ENCODE data around the gene KBTBD13. TPM values are rescaled to one million over a fixed set of nuclear protein-coding genes. Genes with fewer than 3 reads are reported as not detected.

The KBTBD13 gene
- total RNA-seq, 4 donors from 2014 or later, result not detected

GRCh38 chr15:65082303-65082953 is 5.9 kb downstream of the KBTBD13 start:
- H3K4me1 ChIP-seq, result peaks cover 11 to 87% (median 43%) of the 10 kb centered on the region in 3 donors
- WGBS, 2 donors (ENCODE audit: low coverage in 1 of 2), result 20 to 23% methylated on average over 1 to 6 of the region's 7 CpGs
- H3K36me3 ChIP-seq, result no peaks in the 10 kb centered on the region
- H3K9me3 ChIP-seq, result no peaks in the 10 kb centered on the region
- ATAC-seq, result no peak
- H3K27me3 ChIP-seq, result peaks cover 3% of the 10 kb centered on the region
- peak overlapping the region; percentile 51 to 89 (median 84) for H3K27ac ChIP-seq
- no peak overlapping the region for H3K4me3 ChIP-seq
- no peak for TF ChIP-seq POLR2AphosphoS5 (IDR thresholded peaks at IDR 0.05)
- no peak for TF ChIP-seq POLR2A (IDR thresholded peaks at IDR 0.05)
- no peak for TF ChIP-seq EP300 (IDR thresholded peaks at IDR 0.05)
- TF ChIP-seq CTCF (IDR thresholded peaks at IDR 0.05), result no peak

GRCh38 chr15:65083262-65083701 is 6.7 kb downstream of the KBTBD13 start:
- Histone ChIP-seq H3K36me3 (no peaks in the 10 kb centered on the region), H3K9me3 (no peaks in the 10 kb centered on the region), H3K4me1 (peaks cover 11 to 87% (median 47%) of the 10 kb centered on the region in 3 donors), H3K4me3 (no peak overlapping the region), H3K27ac (peak overlapping the region; percentile 51 to 89 (median 84)), H3K27me3 (no peaks in the 10 kb centered on the region)
- no peak for ATAC-seq
- peak in 3 of 4 experiments; percentile 49 to 68 (median 62) for TF ChIP-seq CTCF (IDR thresholded peaks at IDR 0.05)
- no peak for TF ChIP-seq EP300 (IDR thresholded peaks at IDR 0.05)
- TF ChIP-seq POLR2AphosphoS5 (IDR thresholded peaks at IDR 0.05), result no peak
- 0 to 4% methylated on average over 5 to 6 of the region's 7 CpGs for WGBS, 2 donors (ENCODE audit: low coverage in 1 of 2)

GRCh38 chr15:65084500-65085206 is 8.1 kb downstream of the KBTBD13 start:
- 81 to 86% methylated on average over 3 of the region's 7 CpGs for WGBS, 2 donors (ENCODE audit: low coverage in 1 of 2)
- Histone ChIP-seq H3K9me3 (no peaks in the 10 kb centered on the region), H3K36me3 (no peaks in the 10 kb centered on the region), H3K4me1 (peaks cover 13 to 96% (median 55%) of the 10 kb centered on the region in 3 donors), H3K4me3 (no peak overlapping the region), H3K27ac (peak overlapping the region; percentile 88 to 98 (median 90)), H3K27me3 (no peaks in the 10 kb centered on the region)
- TF ChIP-seq CTCF (IDR thresholded peaks at IDR 0.05), result no peak
- no peak for TF ChIP-seq POLR2AphosphoS5 (IDR thresholded peaks at IDR 0.05)
- TF ChIP-seq POLR2A (IDR thresholded peaks at IDR 0.05), result no peak
- ATAC-seq, result no peak

- peaks cover 13 to 100% (median 58%) of the 10 kb centered on the region in 3 donors for H3K4me1 ChIP-seq
- ATAC-seq, result no peak
These were observed 8.7 kb downstream of the KBTBD13 start for GRCh38 chr15:65085207-65085753.

GRCh38 chr15:65085990-65086679 is 9.6 kb downstream of the KBTBD13 start:
- H3K9me3 ChIP-seq, result no peaks in the 10 kb centered on the region
- no peak overlapping the region for H3K4me3 ChIP-seq
- H3K36me3 ChIP-seq, result no peaks in the 10 kb centered on the region
- peaks cover 13 to 100% (median 58%) of the 10 kb centered on the region in 3 donors for H3K4me1 ChIP-seq
- ATAC-seq, result no peak
- TF ChIP-seq POLR2A (IDR thresholded peaks at IDR 0.05), result no peak
- TF ChIP-seq CTCF (IDR thresholded peaks at IDR 0.05), result peak in 3 of 4 experiments; percentile 31 to 44 (median 41)
- H3K27me3 ChIP-seq, result no peaks in the 10 kb centered on the region
- peak overlapping the region; percentile 88 to 98 (median 90) for H3K27ac ChIP-seq
- 50 to 100% methylated on average over 1 to 4 of the region's 6 CpGs for WGBS, 2 donors (ENCODE audit: low coverage in 1 of 2)

More at GRCh38 chr15:65085207-65085753, 8.7 kb downstream of the KBTBD13 start:
- H3K27me3 ChIP-seq, result no peaks in the 10 kb centered on the region
- no peak overlapping the region for H3K4me3 ChIP-seq
- TF ChIP-seq POLR2AphosphoS5 (IDR thresholded peaks at IDR 0.05), result peak; percentile 78
- TF ChIP-seq POLR2A (IDR thresholded peaks at IDR 0.05), result no peak
- H3K36me3 ChIP-seq, result no peaks in the 10 kb centered on the region
- WGBS, 2 donors (ENCODE audit: low coverage in 1 of 2), result 46 to 80% methylated on average over 2 to 5 of the region's 8 CpGs
- peak overlapping the region; percentile 88 to 98 (median 90) for H3K27ac ChIP-seq
- H3K9me3 ChIP-seq, result no peaks in the 10 kb centered on the region
